Measurements from ENCODE around the gene DNAH14. TPM values are rescaled to one million over a fixed set of nuclear protein-coding genes. Genes with fewer than 3 reads are reported as not detected.

The DNAH14 gene
- total and polyA plus RNA-seq, 9 donors, result 3.7 to 61.4 (median 24.2) TPM

- H3K36me3 ChIP-seq, result no peaks in the 10 kb centered on the region
- WGBS, 3 donors, result 81 to 90% (median 89%) methylated on average over 4 of the region's 4 CpGs
- H3K27me3 ChIP-seq, result no peaks in the 10 kb centered on the region
- TF ChIP-seq EP300 (IDR thresholded peaks at IDR 0.05) (no peak), POLR2A (IDR thresholded peaks at IDR 0.05) (no peak), CTCF (IDR thresholded peaks at IDR 0.05) (no peak)
- no peaks in the 10 kb centered on the region for H3K9me3 ChIP-seq
- H3K27ac ChIP-seq, result no peak overlapping the region
- H3K4me3 ChIP-seq, result no peak overlapping the region
- no peak for DNase-seq
- no peaks in the 10 kb centered on the region for H3K4me1 ChIP-seq (ENCODE audit: insufficient read depth)
- intact Hi-C loops (cut with DNase I), result no loop called here
Measured at GRCh38 chr1:224919508-224919907, 10.0 kb upstream of the DNAH14 start.

- no peak overlapping the region for H3K27ac ChIP-seq
- no peak for DNase-seq
- no peaks in the 10 kb centered on the region for H3K27me3 ChIP-seq
- intact Hi-C loops (cut with DNase I), result loop anchor here in 2 of 4 donors (5.0 to 10.0 kb wide), 3 partner anchors 276 to 409 kb away; no protein-coding TSS in a partner anchor
- H3K4me3 ChIP-seq, result no peak overlapping the region
- H3K4me1 ChIP-seq (ENCODE audit: insufficient read depth), result no peaks in the 10 kb centered on the region
- no peaks in the 10 kb centered on the region for H3K9me3 ChIP-seq
- no peaks in the 10 kb centered on the region for H3K36me3 ChIP-seq
- TF ChIP-seq POLR2A (IDR thresholded peaks at IDR 0.05), result no peak
- TF ChIP-seq EP300 (IDR thresholded peaks at IDR 0.05), result no peak
- no peak for TF ChIP-seq CTCF (IDR thresholded peaks at IDR 0.05)
Measured at GRCh38 chr1:224920930-224921329, 8.5 kb upstream of the DNAH14 start.

GRCh38 chr1:224921354-224921753 lies 8.1 kb upstream of the DNAH14 start:
- no peaks in the 10 kb centered on the region for H3K9me3 ChIP-seq
- TF ChIP-seq EP300 (IDR thresholded peaks at IDR 0.05) (no peak), POLR2A (IDR thresholded peaks at IDR 0.05) (no peak), CTCF (IDR thresholded peaks at IDR 0.05) (no peak)
- intact Hi-C loops (cut with DNase I), result loop anchor here in 2 of 4 donors (5.0 to 10.0 kb wide), 3 partner anchors 277 to 409 kb away; no protein-coding TSS in a partner anchor
- WGBS, 3 donors, result 93 to 96% (median 95%) methylated on average over 3 of the region's 3 CpGs
- H3K4me1 ChIP-seq (ENCODE audit: insufficient read depth), result no peaks in the 10 kb centered on the region
- H3K4me3 ChIP-seq, result no peak overlapping the region
- no peaks in the 10 kb centered on the region for H3K27me3 ChIP-seq
- DNase-seq, result no peak
- no peak overlapping the region for H3K27ac ChIP-seq
- no peaks in the 10 kb centered on the region for H3K36me3 ChIP-seq

DNA sequence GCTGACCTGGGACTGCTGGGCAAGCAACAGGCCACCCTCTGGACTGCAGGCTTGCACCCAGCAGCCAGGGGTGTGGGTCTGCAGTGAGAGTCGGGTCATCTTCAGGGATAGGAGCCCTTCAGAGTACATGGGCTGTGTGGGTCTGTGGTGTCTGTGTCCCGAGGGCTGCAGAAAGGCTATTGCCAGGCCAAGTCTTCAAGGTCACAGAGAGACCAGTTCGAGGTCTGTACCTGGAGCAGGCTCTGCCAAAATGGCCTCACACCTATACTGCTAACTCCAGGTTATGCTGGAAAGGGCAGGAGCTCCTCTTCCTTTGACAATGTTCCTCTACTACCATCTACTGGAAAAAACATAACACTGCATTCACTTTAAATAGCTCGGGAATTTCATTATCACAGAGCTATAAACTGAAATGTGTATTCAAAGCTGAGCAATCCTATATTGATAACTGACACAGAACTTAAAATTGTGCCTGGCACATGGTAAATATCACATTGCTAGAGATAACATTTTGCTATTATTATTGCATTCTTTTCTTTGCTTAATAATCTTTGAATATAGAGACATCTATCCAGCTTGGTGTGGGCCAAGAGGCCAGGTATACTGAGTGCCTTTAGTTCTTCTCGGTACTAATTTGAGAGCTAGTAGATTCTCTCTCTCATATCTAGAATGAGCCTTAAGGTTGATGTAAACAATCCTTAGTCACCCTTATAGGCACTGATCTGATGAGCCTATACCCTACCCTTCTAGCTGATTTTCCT lies 6.9 kb upstream of the DNAH14 start:
- Histone ChIP-seq H3K4me1 (ENCODE audit: insufficient read depth) (no peaks in the 10 kb centered on the region), H3K27me3 (no peaks in the 10 kb centered on the region), H3K36me3 (no peaks in the 10 kb centered on the region), H3K4me3 (no peak overlapping the region), H3K27ac (no peak overlapping the region), H3K9me3 (no peaks in the 10 kb centered on the region)
- peak in 1 of 5 donors; percentile 21 for DNase-seq
- TF ChIP-seq CTCF (IDR thresholded peaks at IDR 0.05) (peak; percentile 39 to 66 (median 40)), POLR2A (IDR thresholded peaks at IDR 0.05) (no peak)
- WGBS, 3 donors, result 16 to 25% (median 24%) methylated on average over 5 of the region's 5 CpGs
- intact Hi-C loops (cut with DNase I), result loop anchor here in 2 of 4 donors (5.0 to 10.0 kb wide), 3 partner anchors 278 to 410 kb away; no protein-coding TSS in a partner anchor
